GM18520 (cell line): ENCODE data around the gene TRAF6.
"Not testable (repeated sequence)": the region's sequence is repeated elsewhere in the genome, so short reads cannot be mapped to it uniquely, and the experiment has no call there.

ENCODE experiments used
- ATAC-seq: cut with Tn5 transposase; IDR thresholded peaks from one replicate; pipeline ENCODE4 v1.9.1; 2021; ENCODE audit not compliant: unreplicated experiment

The TRAF6 gene

DNA sequence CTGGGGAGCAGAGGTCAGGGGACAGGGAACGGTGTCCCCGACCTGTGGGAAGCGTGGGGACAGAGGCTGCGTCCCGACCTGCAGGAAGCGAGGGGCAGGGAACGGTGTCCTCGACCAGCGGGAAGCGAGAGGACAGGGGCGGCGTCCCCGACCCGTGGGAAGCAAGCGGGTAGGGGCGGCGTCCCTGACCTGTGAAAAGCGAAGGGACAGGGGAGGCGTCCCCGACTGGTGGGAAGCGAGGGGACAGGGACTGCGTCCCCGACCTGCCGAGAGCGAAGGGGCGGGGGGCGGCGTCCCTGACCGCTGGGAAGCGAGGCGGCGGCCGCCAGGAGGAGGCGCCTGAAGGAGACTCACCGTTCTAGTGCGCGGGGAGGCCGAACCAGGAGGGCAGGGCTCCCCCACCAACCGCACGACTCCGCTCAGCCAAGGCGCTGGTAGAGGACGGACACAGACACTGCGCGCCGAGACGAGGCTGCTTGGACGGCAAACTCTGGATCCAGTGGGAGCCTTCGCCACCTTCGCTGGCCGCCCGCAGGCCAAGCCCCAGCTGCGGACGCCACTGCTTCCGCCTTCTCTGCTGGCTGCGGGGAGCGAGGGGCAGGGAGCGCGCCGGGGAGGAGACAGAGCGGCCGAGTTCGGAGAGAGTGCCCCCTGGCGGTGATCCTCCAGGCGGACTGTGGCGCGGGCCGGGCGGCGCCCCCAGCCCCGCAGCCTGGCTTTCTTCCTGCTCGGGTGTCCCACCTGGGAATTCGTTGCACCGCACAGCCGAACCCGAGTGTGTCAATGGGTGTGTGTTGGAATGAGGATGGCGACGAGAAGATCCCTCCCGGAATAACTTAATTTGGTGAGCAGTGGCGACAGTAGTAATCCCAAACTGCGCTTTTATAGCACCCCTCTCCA, at the start of gene TRAF6:
Gene TRAF6, minus strand, starts transcription at position 579 of the 900 bp plus-strand sequence. CDS start 8,757 bp downstream, outside the sequence.
- ATAC-seq = peak; percentile 90

DNA sequence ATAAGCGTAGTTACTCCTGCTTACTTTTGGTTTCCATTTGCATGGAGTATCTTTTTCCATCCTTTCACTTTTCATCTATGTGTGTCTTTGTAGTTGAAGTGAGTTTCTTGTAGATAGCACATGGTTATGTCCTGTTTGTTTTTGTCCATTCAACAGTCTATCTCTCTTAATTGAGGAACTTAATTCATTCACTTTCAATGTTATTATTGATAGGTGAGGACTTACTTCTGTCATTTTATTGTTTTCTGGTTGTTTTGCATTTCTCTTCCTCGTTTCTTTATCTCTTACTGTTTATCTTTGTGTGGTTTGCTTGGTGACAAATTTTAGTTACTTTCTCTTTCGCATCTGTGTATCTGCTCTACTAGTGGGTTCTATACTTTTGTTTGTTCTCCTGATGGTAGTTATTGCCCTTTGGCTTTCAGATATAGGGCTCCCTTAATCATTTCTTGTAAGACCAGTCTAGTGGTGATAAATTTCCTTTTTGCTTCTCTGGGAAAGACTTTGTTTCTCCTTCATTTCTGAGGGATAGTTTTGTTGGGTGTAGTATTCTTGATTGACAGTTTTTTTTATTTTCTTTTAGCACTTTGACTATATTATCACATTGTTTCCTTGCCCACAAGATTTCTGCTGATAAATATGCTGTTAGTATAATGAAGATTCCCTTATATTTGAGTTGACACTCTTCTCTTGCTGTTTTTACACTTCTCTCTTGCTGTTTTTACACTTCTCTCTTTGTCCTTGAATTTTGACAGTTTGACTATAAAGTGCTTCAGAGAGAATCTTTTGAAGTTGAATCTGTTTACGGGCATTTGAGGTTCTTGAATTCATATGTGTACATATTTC, 48.7 kb upstream of the TRAF6 start:
- ATAC-seq = peak; percentile 93

- ATAC-seq = no peak
Measured at GRCh38 chr11:36557991-36558390, 47.9 kb upstream of the TRAF6 start.

GRCh38 chr11:36557390-36557789, 47.3 kb upstream of the TRAF6 start:
- not testable (repeated sequence) for ATAC-seq

GRCh38 chr11:36550385-36551115, 40.5 kb upstream of the TRAF6 start:
- no peak for ATAC-seq

DNA sequence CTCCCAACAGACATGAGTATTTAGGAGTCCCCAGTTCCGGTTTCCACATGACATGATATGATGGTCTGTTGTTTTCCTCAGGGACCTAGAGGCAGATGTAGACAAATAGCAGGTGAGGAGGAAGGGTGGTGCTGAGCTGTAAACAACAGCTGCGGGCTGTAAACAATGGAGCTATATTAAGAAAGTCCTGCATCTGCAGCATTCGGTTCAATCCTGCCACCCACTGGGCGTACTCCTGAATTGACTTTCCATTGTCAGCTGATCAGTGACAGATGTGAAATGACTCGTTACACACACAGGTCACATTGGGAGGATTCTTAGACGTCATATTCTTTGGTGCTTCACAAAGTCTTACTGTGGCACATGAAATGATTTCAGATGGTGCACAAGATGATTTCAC, 30.9 kb upstream of the TRAF6 start:
- peak; percentile 99 for ATAC-seq

DNA sequence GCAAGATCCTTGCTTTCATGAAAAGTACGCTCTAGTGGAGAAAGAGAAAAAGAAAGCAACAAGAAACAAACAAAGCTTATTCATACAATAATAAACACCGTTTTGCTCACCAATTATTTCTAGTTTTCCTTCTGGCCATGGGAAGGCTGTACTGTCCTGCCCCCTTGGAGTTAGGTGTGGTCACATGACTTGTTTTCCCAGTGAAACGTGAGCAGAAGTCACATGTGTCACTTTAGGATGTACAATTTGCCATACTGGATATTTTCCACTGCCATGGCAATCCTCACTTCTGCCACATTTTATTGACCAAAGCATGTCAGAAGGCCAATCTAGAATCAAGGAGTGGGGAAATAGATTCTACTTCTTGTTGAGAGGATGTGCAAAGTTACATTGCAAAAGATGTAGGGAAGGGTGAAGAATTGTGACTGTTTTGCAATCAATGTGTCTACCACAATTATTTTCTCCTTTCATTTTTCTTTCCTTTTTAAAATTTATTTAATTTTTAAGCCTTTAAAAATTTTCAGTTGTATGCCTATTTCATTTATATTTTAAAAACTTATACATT, 24.3 kb upstream of the TRAF6 start:
- ATAC-seq = no peak

DNA sequence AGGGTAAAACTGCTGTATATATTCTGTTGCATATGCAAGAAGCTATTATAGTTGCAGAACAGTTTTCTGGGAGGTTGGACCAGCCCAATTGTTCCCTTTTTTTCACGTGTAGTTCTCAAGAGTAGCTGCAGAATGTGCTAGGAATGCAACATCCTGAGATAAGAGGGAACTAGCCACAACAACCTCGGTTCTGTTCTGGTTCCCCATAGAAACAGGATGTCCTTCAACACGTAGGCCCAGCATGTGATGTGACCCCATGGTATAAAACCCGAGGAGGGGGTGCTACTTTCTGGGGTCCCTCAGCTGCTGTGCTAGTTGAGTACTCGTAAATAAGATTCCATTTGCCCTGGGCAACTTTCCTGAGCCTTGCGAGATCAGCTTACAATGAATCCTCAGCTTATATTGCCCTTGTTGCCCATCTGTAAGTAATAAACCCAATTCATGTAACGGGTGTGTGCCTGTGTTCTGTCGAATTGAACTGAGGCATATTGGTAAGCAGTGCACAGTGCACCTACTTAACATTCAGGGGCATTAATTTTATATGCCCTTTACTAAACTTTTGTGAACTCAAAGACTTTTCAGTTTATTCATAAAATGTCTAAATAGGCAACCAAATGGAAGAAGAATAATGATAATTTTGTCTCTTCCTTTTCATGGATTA, 23.0 kb upstream of the TRAF6 start:
- no peak for ATAC-seq

GRCh38 chr11:36530840-36531239, 20.8 kb upstream of the TRAF6 start:
- no peak for ATAC-seq

- no peak for ATAC-seq
Measured at GRCh38 chr11:36513965-36514364, 3.9 kb upstream of the TRAF6 start.

GRCh38 chr11:36512016-36512415, 1.9 kb upstream of the TRAF6 start:
- no peak for ATAC-seq

- not testable (repeated sequence) for ATAC-seq
Measured at GRCh38 chr11:36511062-36511461, 990 bp upstream of the TRAF6 start.

DNA sequence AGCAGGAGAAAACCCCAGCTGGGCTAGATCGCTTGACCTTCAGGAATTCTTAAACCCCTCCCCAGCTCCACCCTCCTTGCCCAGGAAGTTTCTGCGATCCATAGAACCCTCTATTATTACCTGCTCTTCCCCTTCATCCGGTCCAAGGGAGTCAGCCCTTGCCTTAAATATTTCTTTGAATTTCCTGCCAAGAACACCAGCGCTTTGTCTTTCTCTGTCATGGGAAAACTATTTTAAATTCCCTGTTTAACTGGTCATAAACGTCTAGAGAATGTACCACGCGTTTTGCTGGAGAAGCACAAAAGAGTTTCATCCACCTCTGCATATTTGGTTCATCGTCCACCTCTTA, 496 bp upstream of the TRAF6 start:
- no peak for ATAC-seq

GRCh38 chr11:36509201-36509639, 852 bp downstream of the TRAF6 start:
- no peak for ATAC-seq

GRCh38 chr11:36508743-36509142, 1.3 kb downstream of the TRAF6 start:
- no peak for ATAC-seq

DNA sequence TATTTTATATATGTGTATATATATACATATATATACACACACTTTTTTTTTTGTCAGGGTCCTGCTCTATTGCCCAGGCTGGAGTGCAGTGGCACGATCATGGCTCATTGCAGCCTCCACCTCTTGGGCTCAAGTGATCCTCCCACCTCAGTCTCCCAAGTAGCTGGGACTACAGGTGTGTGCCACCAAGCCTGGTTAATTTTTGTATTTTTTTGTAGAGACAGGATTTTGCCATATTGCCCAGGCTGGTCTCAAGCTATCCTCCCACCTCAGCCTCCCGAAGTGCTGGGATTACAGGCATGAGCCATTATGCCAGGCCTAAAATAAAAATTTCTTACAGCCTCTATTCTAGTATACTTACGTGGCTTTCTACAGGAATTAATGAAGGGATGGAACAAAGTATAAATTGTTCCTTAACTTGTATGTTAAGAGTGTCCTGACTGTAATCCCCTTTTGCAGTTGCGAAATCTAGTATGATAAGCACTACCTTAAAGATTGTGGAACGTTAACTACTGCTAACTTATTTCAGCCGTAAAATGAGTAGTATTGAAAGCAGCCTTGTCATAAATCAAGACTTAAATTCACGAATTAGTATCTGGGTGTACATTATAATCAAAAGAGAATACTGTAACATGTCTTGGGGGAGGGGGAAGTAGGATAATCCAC, 2.1 kb downstream of the TRAF6 start:
- ATAC-seq = no peak

DNA sequence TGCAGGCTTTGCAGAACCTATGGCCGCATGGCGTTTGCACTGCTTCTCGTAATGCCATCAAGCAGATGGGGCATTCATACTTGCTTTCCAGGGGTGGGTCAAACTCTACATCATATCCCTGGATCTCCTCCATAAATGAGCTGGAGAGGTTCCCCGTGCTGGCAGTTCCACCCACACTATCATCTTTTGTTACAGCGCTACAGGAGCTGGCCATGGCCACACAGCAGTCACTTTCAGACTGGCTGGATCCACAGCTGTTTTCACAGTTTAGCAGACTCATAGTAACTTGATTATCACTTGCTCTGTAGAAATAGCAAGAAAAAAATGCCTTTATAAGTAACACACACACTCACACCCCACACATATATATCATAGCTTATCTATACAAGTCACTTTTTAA, 8.8 kb downstream of the TRAF6 start:
- ATAC-seq = no peak

DNA sequence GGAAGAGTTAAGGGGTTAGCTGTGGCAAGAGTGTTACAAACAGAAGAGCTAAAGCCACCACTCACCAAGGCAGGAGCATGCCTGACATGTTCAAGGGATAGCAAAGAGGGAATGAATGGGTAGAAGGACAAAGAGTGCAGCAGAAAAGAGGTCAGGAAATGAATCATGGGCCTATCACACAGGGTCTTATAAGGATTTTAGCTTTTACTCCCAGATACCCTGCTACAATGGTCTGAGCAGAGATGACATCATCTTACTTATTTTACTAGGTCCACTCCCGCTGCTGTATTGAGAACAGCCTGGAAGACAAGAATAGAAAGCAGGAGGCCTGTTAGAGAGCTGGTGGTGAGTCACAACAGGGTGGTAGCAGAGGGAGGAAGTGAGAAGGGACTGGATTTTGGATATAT, 9.8 kb downstream of the TRAF6 start:
- peak; percentile 55 for ATAC-seq

DNA sequence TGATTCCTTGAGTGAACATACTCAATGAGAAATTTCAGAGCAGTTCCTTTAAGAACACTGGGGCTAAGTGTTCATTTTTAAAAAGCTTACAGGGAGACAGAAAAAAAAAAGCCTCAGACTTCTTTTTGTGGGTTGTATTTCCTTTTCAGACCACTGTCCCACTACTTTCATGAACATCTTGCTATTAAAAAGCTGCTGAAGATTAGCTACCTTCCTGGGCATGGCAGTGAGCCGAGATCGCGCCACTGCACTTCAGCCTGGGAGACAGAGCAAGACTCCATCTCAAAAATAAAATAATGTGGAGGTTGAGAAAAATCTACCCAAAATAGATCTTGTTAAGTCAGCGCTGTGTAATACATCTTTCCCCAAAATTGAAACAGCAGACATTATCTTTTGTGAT, 10.8 kb downstream of the TRAF6 start:
- no peak for ATAC-seq

GRCh38 chr11:36498721-36499120, 11.4 kb downstream of the TRAF6 start:
- no peak for ATAC-seq
